GM12864 (cell line): Measurements from ENCODE around the gene CUBN.

ENCODE experiments used
- DNase-seq: peaks from one replicate; pipeline ENCODE4 v3.0.0-alpha.2; 2011; ENCODE audit warnings: low read depth
- H3K4me3 ChIP-seq: 2 replicates; pipeline ENCODE4 v1.5.1; 2011; ENCODE audit warnings: mild to moderate bottlenecking, low read depth, low read length, control low read depth
- TF ChIP-seq, protein P1 (sequence below): IDR thresholded peaks from 2 replicates; pipeline ENCODE4 v1.5.1; 2011; ENCODE audit warnings: low read depth, mild to moderate bottlenecking, moderate library complexity, low read length, control low read depth, inconsistent platforms; ENCODE audit errors: missing control alignments

CUBN gene

GRCh38 chr10:16822726-16823360, 306.8 kb downstream of the CUBN start:
- TF ChIP-seq, protein P1, sequence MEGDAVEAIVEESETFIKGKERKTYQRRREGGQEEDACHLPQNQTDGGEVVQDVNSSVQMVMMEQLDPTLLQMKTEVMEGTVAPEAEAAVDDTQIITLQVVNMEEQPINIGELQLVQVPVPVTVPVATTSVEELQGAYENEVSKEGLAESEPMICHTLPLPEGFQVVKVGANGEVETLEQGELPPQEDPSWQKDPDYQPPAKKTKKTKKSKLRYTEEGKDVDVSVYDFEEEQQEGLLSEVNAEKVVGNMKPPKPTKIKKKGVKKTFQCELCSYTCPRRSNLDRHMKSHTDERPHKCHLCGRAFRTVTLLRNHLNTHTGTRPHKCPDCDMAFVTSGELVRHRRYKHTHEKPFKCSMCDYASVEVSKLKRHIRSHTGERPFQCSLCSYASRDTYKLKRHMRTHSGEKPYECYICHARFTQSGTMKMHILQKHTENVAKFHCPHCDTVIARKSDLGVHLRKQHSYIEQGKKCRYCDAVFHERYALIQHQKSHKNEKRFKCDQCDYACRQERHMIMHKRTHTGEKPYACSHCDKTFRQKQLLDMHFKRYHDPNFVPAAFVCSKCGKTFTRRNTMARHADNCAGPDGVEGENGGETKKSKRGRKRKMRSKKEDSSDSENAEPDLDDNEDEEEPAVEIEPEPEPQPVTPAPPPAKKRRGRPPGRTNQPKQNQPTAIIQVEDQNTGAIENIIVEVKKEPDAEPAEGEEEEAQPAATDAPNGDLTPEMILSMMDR: no peak
- DNase-seq: no peak
- H3K4me3 ChIP-seq: no peak overlapping the region

GRCh38 chr10:16822027-16822426, 307.6 kb downstream of the CUBN start:
- DNase-seq: no peak
- H3K4me3 ChIP-seq: no peak overlapping the region
- TF ChIP-seq, protein P1: no peak

DNA sequence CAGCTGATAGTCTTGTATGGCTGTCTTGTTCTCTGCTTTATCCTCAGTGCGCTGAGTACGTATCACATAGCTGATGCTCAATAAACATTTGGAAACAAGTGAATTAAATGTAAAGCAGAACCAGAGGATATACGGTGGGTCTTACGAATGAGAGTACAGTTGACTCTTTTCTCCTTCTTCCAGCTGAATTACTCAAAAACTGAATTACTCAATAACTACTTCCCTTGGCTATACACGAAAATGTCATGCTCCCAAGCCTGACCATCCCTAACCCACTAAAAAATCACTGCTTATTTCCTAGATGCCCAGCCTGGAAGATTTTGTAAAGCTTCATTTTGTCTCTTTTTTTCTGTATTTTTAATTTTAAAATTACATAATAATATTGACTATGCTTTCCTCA, 309.2 kb downstream of the CUBN start:
- TF ChIP-seq, protein P1: no peak

GRCh38 chr10:16820018-16820417, 309.6 kb downstream of the CUBN start:
- no peak overlapping the region for H3K4me3 ChIP-seq
- DNase-seq: no peak
- TF ChIP-seq, protein P1: no peak

More for the DNA sequence above, 309.2 kb downstream of the CUBN start:
- H3K4me3 ChIP-seq: no peak overlapping the region
- DNase-seq: no peak

GRCh38 chr10:16819436-16819835, 310.2 kb downstream of the CUBN start:
- no peak overlapping the region for H3K4me3 ChIP-seq
- DNase-seq: no peak
- TF ChIP-seq, protein P1: no peak

- H3K4me3 ChIP-seq: no peak overlapping the region
- TF ChIP-seq, protein P1: no peak
- no peak for DNase-seq
These were observed 310.6 kb downstream of the CUBN start for GRCh38 chr10:16819026-16819425.
